GM12878 (cell line): Measurements from ENCODE around the gene ENO2. TPM values are rescaled to one million over a fixed set of nuclear protein-coding genes. Genes with fewer than 3 reads are reported as not detected.

Experiments
- BACH1 ChIP-seq: fragments of 450-650 bp; IDR thresholded peaks from 2 replicates; pipeline ENCODE4 v1.6.1; 2017; ENCODE audit warnings: mild to moderate bottlenecking, borderline replicate concordance
- CHD1 ChIP-seq: IDR thresholded peaks from 2 replicates; pipeline ENCODE4 v1.6.1; 2012; ENCODE audit warnings: low read depth, low read length, improper control_type of control experiment
- E2F4 ChIP-seq: IDR thresholded peaks from 2 replicates; pipeline ENCODE4 v1.6.1; 2012; ENCODE audit warnings: low read depth, low read length, improper control_type of control experiment
- POU2F2 ChIP-seq: IDR thresholded peaks from 3 replicates; pipeline ENCODE4 v1.6.1; 2011; ENCODE audit warnings: low read depth, mild to moderate bottlenecking, low read length, borderline replicate concordance
- RELB ChIP-seq: fragments of 450-650 bp; IDR thresholded peaks from 2 replicates; pipeline ENCODE4 v1.6.1; 2017; ENCODE audit warnings: low read depth, mild to moderate bottlenecking, moderate library complexity
- SRF ChIP-seq, 2 experiments: IDR thresholded peaks; 2 replicates each; pipeline ENCODE4 v1.6.1; 2011; ENCODE audit warnings: low read depth in 2 of 2, low read length in 2 of 2, mild to moderate bottlenecking in 1 of 2, moderate library complexity in 1 of 2
- ZSCAN29 ChIP-seq: fragments of 450-650 bp; IDR thresholded peaks from 2 replicates; pipeline ENCODE4 v1.6.1; 2017; ENCODE audit warnings: mild to moderate bottlenecking, moderate library complexity
- polyA plus RNA-seq, 11 experiments: library from polyadenylated mRNA; depleted of rRNA in 4 of 11; unstranded in 6 of 11; stranded (reverse) in 5 of 11; fragments of >200 nt; fragmentation: Nextera tagmentation in 4 of 11; fragmentation: Illumina TruSeq in 1 of 11; extraction: Ambion mirVana in 4 of 11; extraction: Trizol in 1 of 11; gene quantifications; 1 replicate in 1 of 11; 2 replicates in 10 of 11; pipeline versions ENCODE4 v1.2.1 to v1.2.3, GENCODE V29; 2011 to 2016; ENCODE audit warnings: inconsistent platforms in 2 of 11, missing spikeins in 2 of 11, low read depth in 1 of 11
- total RNA-seq, 4 experiments: library from RNA; depleted of rRNA in 3 of 4; stranded (reverse); fragments of >200 nt in 3 of 4; fragmentation: Illumina TruSeq in 1 of 4; extraction: Trizol in 1 of 4; gene quantifications; 2 replicates each; pipeline versions ENCODE4 v1.2.1 to v1.2.3, GENCODE V29; 2013 to 2021
- TF ChIP-seq, protein P1 (sequence below): fragments of 450-650 bp; IDR thresholded peaks from 2 replicates; pipeline ENCODE4 v1.6.1; 2017; ENCODE audit warnings: mild to moderate bottlenecking, moderate library complexity
- TF ChIP-seq, protein P2 (sequence below): fragments of 450-650 bp; formaldehyde crosslinking; IDR thresholded peaks from 2 replicates; pipeline ENCODE4 v1.4.0; 2022; ENCODE audit warnings: mild to moderate bottlenecking, moderate library complexity

Gene ENO2
- total and polyA plus RNA-seq, 10 of the 15 experiments (the other 5 are each of a cell fraction or from before 2014, with no cell fraction given) = 24.8 to 196 (median 43.1) TPM

- TF ChIP-seq, protein P1, sequence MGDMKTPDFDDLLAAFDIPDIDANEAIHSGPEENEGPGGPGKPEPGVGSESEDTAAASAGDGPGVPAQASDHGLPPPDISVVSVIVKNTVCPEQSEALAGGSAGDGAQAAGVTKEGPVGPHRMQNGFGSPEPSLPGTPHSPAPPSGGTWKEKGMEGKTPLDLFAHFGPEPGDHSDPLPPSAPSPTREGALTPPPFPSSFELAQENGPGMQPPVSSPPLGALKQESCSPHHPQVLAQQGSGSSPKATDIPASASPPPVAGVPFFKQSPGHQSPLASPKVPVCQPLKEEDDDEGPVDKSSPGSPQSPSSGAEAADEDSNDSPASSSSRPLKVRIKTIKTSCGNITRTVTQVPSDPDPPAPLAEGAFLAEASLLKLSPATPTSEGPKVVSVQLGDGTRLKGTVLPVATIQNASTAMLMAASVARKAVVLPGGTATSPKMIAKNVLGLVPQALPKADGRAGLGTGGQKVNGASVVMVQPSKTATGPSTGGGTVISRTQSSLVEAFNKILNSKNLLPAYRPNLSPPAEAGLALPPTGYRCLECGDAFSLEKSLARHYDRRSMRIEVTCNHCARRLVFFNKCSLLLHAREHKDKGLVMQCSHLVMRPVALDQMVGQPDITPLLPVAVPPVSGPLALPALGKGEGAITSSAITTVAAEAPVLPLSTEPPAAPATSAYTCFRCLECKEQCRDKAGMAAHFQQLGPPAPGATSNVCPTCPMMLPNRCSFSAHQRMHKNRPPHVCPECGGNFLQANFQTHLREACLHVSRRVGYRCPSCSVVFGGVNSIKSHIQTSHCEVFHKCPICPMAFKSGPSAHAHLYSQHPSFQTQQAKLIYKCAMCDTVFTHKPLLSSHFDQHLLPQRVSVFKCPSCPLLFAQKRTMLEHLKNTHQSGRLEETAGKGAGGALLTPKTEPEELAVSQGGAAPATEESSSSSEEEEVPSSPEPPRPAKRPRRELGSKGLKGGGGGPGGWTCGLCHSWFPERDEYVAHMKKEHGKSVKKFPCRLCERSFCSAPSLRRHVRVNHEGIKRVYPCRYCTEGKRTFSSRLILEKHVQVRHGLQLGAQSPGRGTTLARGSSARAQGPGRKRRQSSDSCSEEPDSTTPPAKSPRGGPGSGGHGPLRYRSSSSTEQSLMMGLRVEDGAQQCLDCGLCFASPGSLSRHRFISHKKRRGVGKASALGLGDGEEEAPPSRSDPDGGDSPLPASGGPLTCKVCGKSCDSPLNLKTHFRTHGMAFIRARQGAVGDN = no peak
- TF ChIP-seq CHD1 = no peak
- no peak for TF ChIP-seq ZSCAN29
- no peak for TF ChIP-seq RELB
- no peak for TF ChIP-seq E2F4
- no peak for TF ChIP-seq POU2F2
- TF ChIP-seq, protein P2, sequence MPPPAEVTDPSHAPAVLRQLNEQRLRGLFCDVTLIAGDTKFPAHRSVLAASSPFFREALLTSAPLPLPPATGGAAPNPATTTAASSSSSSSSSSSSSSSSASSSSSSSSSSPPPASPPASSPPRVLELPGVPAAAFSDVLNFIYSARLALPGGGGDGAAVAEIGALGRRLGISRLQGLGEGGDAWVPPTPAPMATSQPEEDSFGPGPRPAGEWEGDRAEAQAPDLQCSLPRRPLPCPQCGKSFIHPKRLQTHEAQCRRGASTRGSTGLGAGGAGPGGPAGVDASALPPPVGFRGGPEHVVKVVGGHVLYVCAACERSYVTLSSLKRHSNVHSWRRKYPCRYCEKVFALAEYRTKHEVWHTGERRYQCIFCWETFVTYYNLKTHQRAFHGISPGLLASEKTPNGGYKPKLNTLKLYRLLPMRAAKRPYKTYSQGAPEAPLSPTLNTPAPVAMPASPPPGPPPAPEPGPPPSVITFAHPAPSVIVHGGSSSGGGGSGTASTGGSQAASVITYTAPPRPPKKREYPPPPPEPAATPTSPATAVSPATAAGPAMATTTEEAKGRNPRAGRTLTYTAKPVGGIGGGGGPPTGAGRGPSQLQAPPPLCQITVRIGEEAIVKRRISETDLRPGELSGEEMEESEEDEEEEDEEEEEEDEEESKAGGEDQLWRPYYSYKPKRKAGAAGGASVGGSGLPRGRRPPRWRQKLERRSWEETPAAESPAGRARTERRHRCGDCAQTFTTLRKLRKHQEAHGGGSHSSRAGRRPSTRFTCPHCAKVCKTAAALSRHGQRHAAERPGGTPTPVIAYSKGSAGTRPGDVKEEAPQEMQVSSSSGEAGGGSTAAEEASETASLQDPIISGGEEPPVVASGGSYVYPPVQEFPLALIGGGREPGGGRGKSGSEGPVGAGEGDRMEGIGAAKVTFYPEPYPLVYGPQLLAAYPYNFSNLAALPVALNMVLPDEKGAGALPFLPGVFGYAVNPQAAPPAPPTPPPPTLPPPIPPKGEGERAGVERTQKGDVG = no peak
- no peak for TF ChIP-seq SRF (IDR thresholded peaks at IDR 0.05; ENCODE audit: low read depth in 2 of 2, low read length in 2 of 2)
- no peak for TF ChIP-seq BACH1
Measured at GRCh38 chr12:6916426-6917200, 2.2 kb downstream of the ENO2 start (continued).
